Activated effector memory CD4-positive, alpha-beta T cell treated with anti-CD3 and anti-CD28 coated beads, Interleukin-2, amount 50 U/mL, for 16 hours (primary cell): ENCODE results near the gene ADCYAP1R1.

Source experiments
- DNase-seq: peaks from one replicate; pipeline ENCODE4 v3.0.0-alpha.2; 2020

The ADCYAP1R1 gene

DNA sequence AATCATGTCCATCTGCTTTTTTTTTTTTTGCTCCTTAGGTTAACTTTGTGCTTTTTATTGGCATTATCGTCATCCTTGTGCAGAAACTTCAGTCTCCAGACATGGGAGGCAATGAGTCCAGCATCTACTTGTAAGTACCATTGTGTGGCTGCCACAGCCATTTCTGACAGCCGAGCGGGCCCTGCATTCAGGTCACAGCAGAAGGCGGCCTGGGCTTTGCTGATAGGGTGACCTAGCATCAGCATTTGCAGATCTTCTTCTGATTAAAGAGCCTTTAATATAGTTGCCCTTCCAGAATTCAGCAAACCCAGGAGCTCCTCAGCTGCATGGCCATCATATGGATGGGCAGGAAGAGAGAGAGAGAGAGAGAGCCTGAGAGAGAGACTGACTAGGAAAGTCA lies 40.5 kb downstream of the ADCYAP1R1 start:
- DNase-seq = peak; percentile 17

DNA sequence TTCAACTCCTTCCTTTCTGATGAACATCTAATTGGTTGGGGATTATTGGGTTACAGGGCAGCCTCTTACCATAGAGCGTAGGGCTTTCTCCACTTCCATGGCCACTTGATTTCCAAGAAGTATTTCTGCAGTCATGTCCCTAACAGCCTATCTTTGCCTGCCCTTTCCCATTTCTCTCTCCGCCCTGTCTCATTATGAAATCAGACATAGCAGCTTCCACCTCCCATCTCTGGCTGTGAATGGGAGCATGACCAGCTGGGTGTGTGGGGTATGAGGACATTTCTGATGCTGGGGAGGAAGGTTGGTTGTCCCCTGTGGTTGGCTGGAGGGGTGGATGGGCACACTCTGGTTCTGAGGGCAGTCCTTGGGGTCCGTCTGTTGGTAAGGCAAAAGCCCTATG lies 41.2 kb downstream of the ADCYAP1R1 start:
- peak; percentile 8 for DNase-seq

DNA sequence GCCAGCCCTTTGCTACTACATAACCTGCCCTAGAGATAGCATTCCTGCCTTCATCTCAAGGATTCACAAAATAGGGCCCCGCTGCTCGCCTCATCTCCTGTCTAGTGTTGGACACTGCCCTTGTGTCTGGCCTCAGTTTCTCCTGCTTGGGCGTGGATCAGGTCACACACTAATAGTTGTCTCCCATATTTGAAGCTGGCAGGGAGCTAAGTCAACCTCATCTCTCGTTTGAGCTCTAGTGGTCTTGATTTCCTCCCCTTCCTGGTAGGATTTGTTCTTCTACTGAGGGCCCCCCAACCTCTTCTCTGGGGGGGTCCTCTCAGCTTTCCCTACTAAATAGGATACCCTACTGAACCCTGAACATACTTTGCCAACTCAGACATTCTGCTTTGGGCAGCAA lies 42.2 kb downstream of the ADCYAP1R1 start:
- peak; percentile 27 for DNase-seq

GRCh38 chr7:31095286-31096197 lies 43.4 kb downstream of the ADCYAP1R1 start:
- DNase-seq = peak; percentile 30

DNA sequence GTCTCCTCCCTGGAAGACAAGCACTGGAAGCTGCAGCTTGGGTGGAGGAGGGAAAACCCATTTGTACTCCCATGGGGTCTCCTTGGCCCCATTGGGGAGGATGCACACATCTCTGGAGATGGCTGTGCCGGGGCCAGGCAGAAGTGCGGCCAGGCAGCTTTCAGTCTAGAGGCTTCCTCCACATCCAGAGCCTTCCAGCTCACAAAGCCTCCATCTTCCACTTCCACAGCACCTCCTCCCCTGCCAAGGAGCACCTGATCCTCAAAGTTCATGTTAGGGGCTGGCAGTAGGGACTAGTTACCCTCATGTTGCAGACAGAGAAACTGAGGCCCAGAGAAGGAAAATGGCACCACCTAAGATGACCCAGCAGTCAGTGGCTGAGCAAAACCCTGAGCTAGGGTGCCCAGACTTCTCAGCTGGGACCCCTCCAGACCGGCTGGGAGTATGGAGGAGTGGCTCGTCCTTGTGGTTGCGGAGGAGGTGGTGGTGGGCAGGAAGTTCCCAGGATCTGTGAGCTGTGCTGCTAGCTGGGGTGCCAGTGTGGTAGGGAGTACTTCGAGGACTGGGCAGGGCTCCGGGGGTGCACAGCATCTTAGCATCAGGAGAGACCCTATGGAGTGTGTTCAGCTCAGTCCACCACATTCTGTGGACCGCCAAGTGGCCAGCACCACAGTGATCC lies 44.2 kb downstream of the ADCYAP1R1 start:
- peak; percentile 56 for DNase-seq

DNA sequence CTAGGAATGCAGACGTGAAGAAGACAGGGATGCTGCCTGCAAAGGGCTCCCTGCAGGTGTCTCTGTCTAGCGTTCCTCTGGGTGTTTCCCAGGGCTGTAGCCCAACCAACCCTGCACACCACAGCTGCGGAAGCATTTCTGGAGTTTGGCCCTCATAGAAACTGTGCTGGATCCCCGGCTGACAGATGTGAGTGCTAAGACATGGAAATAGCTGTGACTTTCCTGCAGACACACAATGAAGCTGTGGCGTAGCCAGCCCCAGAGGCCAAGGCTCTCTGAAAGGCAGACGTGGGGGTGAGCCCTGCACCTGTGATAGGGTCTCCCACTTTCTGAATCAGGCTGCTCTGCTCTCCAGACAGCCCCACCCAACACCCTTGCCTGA lies 44.8 kb downstream of the ADCYAP1R1 start:
- DNase-seq = peak; percentile 24

DNA sequence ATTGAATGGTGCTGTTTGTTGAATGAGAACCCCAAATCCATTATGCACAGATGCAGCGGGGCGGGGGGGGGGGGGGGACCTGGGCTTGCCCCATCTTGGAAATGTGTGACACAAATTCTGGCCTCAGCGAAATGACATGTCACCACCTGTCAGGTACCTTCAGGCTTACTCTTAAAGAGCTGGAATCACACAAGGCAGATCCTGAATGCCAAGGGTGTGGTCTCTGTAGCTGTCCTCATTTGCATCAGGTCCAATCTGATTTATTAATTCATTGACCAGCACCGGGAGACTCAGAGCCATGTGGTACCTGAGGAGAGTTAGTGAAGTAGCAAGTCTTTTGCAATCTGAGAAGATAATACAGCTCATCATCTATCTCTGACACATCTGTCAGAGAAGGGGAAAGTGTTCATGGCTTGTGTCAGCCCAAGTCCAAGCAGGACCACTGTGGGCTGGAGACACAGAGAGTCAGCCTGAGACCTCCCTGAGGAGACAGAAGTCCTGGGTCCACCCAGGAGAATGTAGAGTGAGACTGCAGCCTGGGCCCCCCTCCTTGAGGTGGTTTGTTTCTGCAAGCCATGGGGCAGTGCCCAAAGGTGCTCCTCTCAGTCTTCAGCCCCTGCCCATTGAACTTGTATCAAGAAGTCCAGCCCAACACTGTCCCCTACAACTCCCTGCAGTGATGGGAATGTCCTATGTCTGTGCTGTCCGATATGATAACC lies 46.7 kb downstream of the ADCYAP1R1 start:
- peak; percentile 37 for DNase-seq

- DNase-seq = peak; percentile 49
Measured at GRCh38 chr7:31099451-31100444, 47.6 kb downstream of the ADCYAP1R1 start.

DNA sequence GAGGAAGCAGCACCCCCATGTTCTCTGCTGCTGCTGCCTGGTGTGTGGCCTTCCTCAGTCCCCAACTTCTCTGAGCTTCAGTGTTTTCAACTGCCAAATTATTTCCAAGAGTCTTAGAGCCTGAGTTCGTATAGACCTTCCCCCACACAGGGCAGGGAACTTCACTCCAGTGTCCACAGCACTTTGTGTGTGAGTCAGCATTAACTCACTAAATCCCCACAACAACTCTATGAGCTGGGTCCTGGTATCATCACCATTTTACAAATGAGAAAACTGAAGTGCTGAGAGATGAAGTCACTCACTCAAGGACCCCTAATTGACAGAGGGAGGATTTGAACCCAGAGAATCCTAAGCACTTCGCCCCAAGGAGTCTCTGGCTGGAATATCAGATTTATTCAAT lies 48.3 kb downstream of the ADCYAP1R1 start:
- DNase-seq = no peak

- peak; percentile 17 for DNase-seq
Measured at GRCh38 chr7:31100871-31101270, 48.8 kb downstream of the ADCYAP1R1 start.

DNA sequence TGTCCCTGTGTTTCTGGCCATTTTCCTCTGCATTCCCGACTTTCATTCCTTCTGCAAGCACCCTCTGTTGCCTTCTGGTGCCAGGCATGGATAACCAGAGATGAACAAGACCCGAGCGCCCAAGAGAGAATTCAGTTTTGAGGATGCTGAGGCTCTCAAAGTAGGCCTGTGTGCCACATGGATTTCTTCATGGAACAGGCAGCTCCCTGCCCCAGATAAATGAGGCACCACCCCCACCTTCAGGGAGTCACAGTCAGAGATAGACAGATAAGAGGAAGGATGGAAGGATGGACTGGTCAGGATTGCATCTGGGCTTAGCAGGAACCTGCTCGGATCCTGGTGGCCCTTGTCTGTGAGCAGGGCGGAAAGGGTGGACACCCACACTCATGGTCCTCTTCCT lies 49.4 kb downstream of the ADCYAP1R1 start:
- DNase-seq = peak; percentile 46

GRCh38 chr7:31102151-31102972 lies 50.3 kb downstream of the ADCYAP1R1 start:
- DNase-seq = peak; percentile 49

GRCh38 chr7:31102973-31103850 lies 51.1 kb downstream of the ADCYAP1R1 start:
- peak; percentile 58 for DNase-seq

DNA sequence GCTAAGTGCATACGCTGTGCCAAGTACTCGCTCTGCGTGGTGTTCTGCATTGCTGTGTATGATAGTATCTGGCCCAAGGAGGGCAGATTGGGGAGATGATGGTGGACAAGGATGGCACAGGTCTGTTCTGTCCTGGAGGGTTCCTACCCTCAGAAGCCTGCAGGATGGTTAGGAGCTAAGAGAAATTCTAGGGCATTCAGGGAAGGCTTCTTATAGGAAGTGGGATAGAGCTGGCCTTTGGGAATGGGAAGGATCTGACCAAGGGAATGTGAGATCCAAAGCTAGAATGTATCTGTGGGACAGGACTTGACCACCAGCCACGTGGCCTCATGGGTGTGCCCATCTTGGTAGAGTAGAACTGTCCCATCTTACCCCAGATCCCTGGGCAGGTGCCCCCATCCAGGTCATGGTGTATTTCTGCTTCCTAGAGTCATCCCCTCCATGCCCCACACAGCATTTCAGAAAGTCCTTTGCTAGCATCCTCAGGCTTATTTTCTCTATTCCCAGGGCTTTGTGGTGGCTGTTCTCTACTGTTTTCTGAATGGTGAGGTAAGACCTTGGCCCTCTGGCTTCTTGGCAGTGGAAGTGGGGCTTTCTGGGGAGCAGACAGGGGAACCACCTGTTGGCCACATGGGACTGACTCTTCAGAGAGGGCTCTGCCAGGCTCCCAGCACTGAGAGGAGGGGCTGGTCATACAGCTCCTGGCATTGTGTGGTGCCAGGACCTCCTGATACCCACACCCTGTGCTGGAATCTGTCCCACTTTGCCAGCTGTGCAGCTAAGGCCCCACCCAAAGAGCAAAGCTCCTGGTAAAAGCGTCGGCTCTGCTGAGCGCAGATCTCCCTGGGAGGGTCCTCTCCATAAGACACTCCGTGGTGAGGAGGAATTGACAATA lies 52.5 kb downstream of the ADCYAP1R1 start:
- peak; percentile 19 for DNase-seq

GRCh38 chr7:31105256-31105950 lies 53.3 kb downstream of the ADCYAP1R1 start:
- DNase-seq = peak; percentile 48

DNA sequence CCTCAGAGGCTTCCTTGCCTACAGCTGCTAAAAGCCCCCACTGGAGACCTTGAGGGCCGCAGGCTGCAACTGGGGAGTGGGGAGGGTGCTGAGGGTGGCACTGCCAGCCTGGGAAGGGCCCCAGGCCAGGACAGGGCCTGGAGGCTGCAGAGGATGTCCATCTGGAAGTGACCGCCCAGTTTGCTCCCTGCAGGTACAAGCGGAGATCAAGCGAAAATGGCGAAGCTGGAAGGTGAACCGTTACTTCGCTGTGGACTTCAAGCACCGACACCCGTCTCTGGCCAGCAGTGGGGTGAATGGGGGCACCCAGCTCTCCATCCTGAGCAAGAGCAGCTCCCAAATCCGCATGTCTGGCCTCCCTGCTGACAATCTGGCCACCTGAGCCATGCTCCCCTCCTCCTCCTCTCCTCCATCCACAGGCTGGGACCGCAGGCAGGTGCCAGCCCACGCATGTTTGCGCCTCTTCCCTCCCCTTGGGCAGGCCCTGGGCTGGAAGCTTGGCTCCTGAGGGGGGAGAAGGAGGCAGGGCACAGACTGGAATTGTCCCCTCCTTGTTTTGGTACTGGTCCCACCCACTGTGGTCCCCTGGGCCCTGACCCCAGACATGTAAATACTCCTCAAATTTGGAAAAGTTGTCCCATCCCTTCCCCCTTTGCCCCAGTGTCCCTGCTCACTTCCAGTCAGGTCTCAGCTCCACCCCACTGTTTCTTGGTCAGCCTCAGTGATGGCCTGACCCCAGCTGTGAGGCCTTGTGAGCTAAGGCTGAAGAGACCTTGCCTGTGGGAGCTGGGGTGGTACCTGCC lies 54.4 kb downstream of the ADCYAP1R1 start:
- DNase-seq = peak; percentile 22
